Measurements from ENCODE around the gene PSMG2.
A peak's percentile ranks its signal among the peaks of the same experiment; 100 is the strongest.

PSMG2 gene, protein sequence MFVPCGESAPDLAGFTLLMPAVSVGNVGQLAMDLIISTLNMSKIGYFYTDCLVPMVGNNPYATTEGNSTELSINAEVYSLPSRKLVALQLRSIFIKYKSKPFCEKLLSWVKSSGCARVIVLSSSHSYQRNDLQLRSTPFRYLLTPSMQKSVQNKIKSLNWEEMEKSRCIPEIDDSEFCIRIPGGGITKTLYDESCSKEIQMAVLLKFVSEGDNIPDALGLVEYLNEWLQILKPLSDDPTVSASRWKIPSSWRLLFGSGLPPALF

DNA sequence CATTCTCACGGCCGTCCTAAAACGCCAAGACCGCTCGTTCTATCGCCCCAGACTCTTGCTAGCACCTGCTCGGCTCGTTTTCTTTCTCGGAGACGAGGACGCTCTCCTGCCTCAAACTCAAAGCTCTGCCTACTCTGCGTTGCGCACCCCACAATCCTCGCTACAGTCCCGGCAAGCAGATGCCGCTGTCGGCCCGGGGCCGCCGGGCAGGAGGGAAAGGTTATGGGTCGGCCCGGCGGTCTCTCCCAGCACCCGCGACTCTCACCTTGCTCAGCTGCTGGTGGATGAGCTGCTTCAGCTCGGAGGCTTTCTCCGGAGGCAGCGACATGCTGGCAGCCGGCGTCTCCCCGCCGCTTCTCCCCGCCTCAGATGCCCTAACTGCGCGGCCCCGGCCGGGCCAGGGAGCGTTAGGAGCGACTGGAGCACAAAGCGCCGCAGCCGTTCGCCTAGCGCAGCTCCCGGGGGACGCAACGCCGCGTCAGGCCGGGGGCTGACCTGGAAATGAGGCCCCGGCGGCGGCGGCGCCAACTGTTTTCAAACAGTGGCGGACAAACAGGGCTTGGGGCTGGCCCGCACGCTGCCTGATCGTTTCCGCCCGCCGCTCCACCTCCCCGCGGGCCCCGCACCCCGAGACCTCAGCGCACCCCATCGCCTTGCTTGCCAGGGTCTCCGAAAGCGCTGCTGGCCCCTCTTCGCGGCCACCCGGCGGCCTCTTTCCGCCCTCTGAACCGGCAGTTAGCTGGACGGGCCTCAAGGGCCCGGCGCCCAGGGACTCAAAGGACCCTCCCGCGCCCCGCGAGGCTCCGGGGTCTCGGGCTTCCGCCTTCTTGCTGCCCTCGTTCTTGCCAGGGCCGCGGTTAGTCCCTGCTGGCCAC is at the start of gene PSMG2, which contains the start of gene CEP76:
Gene PSMG2, plus strand, starts transcription at position 822 of the 875 bp plus-strand sequence. CDS start 66 bp downstream, outside the sequence.
Gene CEP76, minus strand, starts transcription at position 503 of the 875 bp plus-strand sequence. Its CDS starts 175 bp downstream, at position 328.
- DNase-seq: peak; percentile 85

DNA sequence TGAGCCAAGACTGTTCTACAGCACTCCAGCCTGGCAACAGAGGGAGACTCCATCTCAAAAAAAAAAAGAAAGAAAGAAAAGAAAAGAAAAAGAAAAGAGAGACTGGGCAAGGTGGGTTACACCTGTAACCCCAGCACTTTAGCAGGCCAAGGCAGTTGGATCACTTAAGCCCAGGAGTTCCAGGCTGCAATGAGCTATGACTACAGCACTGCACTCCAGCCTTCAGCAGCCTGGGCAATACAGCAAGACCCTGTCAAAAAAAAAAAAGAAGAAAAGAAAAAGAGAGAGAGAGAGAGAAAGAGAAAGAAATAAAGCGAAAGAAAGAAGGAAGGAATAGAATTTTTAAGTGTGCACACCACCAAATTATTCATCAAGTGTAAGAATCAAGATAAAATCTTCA is 47.9 kb upstream of the PSMG2 start:
- DNase-seq: no peak

DNA sequence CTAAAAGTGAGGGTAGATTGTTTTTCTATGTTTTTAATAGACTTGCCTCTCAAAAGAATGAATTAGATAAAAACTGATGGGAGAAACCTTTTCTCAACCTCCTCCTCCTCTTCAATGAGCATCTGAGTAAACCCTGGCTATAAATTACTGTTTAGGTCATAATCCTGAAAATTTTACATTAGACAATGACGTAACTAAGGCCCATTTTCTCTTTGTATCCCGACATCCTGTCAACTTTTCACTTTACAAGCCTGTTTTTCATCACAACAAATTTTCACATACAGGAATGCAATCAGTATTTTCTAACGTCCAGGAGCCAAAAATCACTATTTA is 46.3 kb upstream of the PSMG2 start:
- DNase-seq: no peak

DNA sequence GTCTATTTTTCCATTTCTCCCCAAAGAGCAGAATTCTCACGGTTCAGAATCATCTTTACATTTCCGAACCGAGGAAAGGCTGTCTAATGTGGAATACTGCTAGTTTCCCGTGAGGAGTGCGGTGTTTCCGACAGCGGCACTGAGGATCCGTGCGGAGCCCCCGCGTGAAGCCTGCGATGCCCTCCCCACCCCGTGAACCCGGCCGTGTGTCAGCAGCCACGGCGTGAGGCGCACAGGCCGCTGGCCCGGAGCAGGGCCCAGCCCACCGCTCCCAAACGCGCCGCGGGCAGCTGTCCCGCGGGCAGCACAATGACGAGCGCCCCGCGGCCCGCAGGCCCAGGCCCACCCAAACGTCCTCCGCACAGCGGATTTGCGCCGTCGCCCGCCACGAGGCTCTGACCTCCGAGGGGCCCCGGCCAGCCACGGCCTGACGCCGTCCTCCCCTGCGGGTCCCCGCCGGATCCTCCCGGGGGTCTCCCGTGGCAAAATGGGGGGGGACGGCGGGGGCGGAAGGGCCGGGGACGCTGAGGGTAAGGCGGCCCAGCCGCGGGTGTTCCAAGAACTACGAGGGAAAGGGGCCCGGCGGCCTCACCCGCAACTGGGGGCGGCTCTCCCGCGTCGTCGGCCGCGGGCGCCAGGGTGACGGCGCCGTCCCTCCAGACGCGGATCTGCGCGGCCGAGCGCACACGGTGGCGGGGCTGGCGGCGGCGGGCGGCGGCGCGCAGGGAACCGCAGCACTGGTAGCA is 45.7 kb upstream of the PSMG2 start:
- no peak for DNase-seq

DNA sequence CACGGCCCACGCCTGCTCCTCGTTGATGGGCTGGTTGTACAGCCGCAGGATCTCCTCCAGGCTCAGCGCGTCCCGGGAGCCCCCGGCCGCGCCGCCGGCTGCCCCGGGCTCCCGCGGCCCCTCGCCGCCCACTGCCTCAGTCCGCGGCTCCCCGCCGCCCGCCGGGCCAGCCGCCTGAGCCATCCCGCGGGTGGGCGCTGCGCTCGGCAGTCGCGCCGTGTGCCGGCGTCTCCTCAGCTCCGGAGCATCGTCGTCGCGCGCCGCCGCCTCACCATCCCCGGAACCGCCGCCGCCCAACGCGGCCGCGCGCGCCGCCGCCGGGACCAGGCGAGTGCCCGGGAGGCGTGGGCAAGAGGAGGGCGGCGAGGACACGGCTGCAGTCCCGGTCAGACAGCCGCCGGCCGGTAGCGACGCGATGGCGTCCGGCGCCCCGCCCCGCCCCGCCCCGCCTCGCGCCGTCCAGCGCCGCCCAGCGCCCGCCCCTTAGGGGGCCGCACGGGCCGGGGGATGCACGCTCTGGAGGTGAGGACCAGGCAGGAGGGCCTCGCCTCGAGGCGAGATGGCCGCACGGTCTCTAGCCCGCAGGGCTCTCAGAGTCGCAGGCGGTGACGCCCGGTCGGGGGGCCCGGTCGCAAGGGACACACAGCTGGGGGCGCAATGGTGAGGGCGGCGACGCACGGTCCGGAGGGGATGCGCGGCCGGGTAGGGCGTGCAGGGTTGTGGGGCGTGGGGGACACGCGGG is 45.0 kb upstream of the PSMG2 start, which contains the start of gene SPIRE1:
Gene SPIRE1, minus strand, starts transcription at position 424 of the 742 bp plus-strand sequence. Its CDS starts 241 bp downstream, at position 183.
- peak; percentile 61 for DNase-seq

DNA sequence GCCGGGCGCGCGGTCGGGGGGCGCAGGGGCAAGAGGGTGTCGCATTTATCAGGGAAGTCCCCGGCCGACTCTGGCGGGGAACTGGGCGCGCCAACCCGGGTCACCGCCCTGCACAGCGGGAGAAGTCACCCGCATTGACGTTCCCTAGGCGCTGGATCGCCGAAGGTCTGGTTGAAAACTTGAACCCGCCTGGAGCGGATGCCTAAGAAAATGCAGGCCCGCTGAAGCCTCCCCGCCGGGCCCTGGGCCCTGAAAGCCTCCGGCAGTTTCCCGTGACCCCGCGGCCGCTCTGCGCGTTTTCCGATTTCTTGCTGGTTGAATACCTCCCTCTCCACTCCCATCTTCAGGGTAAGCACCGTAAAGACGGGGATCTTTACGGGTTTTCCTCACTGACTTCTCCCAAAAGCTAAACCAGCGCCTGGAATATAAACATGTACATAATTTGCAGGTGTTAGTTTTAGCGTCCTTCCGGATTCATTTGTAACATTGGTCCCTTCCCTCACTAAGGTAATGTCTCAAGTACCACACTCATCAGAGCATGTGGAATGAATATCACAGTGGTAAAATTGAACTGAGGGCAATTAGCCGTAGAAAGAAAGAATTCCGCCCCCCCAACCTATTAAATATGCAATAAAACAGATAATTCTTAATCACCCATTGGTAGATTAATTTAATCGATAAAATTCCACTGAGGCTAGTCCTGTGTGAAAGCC is 44.3 kb upstream of the PSMG2 start:
- no peak for DNase-seq

DNA sequence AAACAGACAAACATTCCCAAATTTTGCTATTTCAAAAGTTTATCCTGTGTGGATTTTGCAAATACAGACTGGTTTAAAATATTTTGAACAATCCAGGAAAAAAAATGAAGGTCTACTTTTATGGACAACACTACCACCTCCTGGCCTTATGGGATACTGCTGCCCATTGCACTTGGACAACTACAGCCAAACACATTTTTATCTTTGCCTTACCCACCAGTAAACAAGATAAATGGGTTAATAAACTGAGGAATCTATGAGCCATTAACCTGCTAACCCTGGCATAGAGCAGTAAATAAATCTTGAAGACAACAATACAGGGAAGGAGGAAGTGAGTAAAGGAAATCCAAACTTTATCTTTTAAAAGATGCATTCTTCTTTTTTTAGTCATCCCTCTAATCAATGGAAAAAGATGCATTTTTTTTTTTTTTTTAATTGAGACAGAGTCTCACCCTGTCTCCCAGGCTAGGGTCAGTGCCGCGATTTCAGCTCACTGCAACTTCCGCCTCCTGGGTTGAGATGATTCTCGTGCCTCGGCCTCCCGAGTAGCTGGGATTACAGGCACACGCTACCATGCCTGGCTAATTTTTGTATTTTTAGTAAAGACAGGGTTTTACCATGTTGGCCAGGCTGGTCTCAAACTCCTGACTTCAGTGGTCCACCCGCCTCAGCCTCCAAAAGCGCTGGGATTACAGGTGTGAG is 42.8 kb upstream of the PSMG2 start:
- peak; percentile 57 for DNase-seq

DNA sequence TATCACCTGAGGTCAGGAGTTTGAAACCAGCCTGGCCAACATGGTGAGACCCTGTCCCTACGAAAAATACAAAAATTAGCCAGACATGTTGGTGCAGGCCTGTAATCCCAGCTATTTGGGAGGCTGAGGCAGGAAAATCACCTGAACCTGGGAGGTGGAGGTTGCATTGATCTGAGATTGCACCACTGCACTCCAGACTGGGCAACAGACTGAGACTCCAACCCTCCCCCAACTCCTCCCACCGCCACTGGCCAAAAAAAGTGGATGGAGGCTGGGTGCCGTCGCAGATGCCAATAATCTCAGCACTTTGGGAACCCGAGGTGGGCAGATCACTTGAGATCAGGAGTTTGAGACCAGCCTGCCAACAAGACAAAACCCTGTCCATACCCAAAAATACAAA is 34.8 kb upstream of the PSMG2 start:
- no peak for DNase-seq

DNA sequence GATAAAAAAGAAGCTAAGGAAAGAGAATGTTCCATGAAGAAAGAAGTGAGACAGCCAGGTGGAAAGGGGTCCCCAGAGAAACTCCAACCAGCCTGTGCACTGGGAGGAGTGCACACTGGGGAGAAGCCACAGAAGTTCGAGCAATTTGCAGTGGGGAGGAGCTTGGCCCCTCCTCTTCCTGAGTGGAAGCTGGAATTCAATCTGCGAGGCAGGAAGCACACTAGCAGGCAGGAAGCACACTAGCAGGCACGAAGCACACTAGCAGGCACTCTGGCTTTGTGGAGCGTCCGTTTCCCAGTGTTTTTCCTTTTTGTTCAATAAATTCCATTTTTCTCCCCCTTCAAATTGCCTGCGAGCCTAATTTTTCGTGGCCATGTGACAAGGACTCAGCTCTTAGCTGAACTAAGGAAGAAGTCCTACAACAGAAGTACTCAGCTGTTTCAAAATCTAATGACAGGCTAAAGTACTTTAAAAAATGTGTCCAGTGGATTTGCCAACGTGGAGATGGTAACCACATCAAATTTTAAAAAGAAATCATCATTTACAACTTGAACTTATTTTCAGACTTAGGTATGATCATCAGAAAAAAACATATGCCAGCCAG is 23.6 kb upstream of the PSMG2 start:
- DNase-seq: peak; percentile 71

DNA sequence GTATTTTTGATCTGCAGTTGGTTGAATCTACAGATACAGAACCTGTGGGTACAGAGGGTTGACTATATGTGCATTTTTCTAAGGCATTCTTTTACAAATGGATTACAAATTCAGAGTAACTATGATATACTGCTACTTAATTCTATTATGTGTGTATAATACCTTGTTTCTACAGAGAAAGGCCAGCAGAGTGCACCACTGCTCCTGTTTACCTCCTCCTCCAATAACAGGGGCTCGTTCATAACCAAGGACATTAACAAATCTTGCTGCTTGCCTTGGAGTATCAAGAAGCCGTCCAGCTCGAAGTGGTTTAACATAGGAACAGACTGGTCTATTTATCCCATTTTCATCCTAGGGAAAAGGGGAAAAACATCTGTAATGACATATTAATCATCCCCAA is 16.7 kb upstream of the PSMG2 start:
- DNase-seq: peak; percentile 26

DNA sequence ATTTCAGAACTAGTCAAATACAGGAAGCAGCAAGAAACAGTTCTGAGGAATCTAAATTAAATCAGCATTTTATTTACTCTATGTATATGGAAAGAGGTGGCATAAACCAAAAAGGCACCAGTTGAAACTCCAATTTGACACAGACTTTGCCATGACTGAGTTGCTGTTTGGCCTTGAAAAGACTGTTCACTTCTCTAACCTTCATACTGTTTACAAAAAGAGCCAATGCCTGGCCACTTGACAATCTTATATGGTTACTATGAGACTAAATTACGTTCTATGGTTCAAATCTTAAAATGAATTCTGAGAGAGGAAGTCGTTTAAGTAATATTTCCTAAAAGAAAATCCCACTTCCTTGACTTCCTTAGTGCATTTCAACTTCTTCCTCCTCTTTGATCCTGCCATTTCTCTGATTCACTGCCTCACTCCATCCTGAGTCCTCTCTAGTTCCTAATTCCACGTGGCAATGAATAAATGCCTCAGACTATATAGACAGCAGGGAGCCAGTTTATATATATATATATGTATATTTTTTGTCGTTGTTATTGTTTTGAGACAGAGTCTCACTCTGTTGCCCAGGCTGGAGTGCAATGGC is 13.5 kb upstream of the PSMG2 start:
- no peak for DNase-seq

DNA sequence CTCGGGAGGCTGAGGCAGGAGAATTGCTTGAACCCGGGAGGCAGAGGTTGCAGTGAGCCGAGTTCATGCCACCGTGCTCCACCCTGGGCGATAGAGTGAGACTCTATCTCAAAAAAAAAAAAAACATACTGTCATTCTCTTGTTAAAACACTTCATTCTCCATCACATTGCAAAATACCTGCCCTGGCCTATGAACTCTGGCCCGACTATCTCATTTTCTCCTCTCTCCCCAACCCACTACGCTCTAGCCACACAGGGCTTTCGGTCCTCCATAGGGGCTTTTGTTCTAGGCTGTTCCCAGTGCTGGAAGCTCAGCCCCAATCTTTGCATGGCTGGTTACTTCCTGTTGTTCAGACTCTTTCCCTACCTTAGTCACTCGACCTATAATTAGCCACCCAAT is 10.6 kb upstream of the PSMG2 start:
- no peak for DNase-seq

DNA sequence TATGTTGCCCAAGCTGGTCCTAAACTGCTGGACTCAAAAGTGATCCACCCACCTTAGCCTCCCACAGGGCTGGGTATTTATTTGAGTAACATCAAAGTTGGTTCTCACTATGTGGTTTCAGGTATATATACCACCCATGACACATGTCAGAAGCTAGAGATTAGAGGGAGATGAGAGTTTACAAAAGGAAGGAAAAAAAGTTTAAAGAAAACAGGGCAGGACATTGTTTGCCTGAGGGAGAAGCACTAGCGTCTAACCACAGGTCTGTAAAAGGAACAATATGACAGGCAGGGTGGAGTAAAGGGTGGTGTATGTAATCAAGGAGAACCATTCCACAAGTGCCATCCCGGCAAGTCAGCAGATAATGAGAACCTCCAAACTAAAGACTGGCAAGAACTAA is 8.8 kb upstream of the PSMG2 start:
- no peak for DNase-seq

DNA sequence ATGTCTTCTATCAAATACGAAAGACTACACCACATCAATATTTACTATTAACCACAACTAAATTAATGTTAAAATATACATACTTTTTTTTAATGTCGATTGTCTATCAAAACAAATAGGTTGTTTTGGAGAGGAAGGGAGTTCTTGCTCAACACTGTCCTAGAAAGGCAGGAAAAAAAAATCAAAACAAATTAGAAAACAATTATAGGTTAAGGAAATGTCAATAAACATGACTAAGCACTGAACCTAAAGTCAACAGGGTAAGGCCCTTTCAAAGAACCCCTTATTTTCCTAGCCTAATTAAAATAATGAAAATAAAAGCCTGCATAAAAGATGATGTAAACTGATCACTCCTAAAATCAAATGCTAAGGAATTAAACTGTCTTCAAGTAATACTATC is 3.1 kb upstream of the PSMG2 start:
- DNase-seq: no peak

DNA sequence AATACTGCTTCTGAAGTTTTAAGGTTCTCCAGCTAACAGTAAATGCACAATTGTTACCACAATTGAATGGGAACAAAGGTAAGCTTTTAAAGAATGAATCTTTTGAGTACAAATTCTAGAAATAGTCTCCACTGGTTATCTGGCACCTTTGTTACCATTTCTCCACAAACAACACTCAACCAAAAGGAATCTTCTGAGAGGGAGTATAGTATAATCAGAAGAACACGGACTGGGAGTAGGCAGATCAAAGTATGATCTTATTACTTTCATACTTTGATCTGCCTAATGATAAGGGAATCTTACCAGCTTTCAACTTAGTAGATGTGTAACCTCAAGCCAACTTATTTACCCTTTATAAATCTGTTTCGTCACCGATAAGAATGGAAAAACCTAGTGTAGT is 1.7 kb upstream of the PSMG2 start:
- DNase-seq: no peak

DNA sequence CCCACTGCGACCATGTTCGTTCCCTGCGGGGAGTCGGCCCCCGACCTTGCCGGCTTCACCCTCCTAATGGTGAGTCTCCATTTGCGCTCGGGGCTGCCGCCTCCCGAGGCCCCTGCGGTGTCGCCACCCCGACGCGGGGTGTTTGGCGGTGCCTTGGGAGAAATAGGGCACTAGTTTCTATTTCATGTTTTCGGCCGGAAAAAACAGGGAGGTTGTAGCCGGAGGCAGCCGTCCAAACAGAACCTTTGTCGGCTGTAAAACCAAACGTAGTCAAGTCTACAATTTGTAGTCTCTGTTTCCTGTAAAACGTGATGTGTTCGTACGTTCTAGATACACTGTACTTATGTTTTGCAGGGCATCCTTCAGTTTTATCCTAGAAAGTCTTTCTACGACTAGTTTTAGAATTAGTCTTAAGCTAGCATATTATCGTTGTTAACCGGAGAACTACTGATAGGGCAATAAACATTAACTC is 290 bp downstream of the PSMG2 start:
- no peak for DNase-seq

DNA sequence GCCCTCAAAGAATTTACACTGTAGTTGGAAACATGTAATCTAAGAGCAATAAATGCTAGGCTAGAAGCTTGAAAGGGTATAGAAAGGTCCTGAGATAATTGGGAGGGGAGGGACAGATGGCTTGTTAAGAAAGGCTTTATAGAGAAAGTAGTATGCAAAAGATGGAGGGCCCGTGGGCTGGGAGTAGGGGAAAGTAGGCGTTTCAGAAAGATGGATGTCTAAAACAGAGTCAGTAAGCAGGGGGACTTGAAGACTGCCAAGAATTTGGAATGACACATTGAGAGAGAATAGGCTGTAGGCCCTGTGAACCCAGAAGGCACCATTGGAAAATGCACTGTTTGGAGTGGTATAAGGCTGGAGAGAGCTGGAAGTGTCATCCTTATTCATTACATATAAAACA is 822 bp downstream of the PSMG2 start:
- peak; percentile 23 for DNase-seq

DNA sequence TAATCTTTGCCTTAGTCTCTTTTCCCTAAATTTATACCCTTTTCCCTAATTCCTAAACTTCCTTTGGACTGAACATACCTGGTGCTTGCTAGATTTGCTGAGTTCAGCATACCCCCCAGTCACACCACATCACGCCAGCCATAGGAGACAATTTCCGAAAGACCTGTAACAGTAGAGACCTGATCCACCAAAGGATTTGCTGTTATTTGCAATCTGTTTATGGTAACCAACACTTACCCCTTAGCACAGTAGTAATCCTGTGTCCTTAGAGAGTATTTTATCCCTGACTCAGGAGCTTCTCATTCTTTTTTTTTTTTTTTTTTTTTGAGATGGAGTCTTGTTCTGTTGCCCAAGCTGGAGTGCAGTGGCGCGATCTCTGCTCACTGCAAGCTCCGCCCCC is 8.6 kb downstream of the PSMG2 start:
- no peak for DNase-seq

DNA sequence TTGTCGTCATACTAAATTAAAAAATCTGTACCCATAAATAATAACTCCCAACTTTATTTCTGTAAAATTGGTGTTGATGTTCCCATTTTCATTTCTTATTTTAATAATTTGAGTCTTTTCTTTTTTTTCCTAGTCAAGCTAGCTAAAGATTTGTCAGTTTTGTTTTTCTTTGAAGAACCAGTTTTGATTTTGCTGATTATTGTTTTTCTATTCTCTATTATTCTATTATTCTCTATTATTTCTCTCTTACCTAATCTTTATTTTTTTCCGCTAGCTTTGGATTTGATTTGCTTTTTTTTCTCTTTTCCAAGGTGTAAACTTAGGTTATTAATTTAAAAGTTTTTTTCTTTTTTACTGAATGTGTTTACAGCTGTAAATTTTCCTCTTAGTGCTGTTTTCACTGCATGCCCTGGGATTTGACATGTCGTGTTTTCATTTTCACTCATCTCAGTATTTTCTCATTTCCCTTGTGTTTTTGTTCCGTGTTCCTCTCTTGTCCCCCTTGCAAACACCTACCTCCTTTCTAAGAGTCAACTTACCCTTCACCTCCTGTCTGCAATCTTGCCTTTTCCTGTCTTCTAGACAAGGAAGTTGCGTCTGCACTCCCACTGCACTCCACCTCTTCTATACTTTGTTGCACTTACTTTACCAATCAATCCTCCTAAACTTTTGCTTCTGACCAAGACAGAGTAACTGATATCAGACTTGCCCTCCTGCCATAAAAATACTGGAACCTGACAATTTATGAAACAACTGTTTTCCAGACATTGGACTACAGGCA is 18.8 kb downstream of the PSMG2 start:
- no peak for DNase-seq

DNA sequence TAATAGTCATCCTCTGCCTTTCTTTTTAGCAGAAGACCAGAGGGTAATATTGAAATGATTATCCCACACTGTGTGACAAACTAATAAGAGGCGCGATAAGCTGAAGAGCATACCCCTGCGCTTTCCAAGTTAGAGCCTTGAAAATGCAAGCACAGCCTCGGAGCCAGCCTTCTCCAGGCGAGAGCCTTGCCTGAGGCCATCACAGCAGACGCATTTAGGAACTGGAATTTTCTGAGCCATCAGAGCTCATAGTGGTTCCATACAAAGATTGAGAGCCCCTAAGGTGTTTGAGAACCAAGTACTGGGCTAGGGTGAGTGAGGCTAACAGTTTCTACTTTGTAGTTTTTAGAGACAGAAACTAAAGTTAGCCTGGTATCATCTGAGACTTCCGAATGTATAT is 19.9 kb downstream of the PSMG2 start:
- DNase-seq: no peak

Data from fibroblast of upper back skin (primary cell).